Keratinocyte (primary cell): Measurements from ENCODE around the gene CCDC32. TPM values are rescaled to one million over a fixed set of nuclear protein-coding genes. Genes with fewer than 3 reads are reported as not detected.
A peak's percentile ranks its signal among the peaks of the same experiment; 100 is the strongest.

Experiments
- DNase-seq: peaks from one replicate; pipeline ENCODE4 v3.0.0-alpha.2; 2011; ENCODE audit warnings: low read depth, missing footprints, low spot score
- FAIRE-seq: peaks from 2 replicates; lab custom pipeline; 2011; peaks lifted over from hg19 to GRCh38; lab: Jason Lieb, UNC
- H2AFZ ChIP-seq: 2 replicates; pipeline ENCODE4 v1.6.0; 2012; ENCODE audit warnings: low read length, control low read depth, inconsistent platforms; ENCODE audit not compliant: control insufficient read depth
- H3K27ac ChIP-seq: 2 replicates; pipeline ENCODE4 v1.5.1; 2011; ENCODE audit warnings: low read length; ENCODE audit not compliant: control insufficient read depth, insufficient read depth
- H3K27me3 ChIP-seq: 3 replicates; pipeline ENCODE4 v1.6.0; 2011; ENCODE audit warnings: low read length; ENCODE audit not compliant: control insufficient read depth, insufficient read depth; ENCODE audit errors: extremely low read depth
- H3K36me3 ChIP-seq, 2 experiments: 2 replicates in 1 of 2; 3 replicates in 1 of 2; pipeline ENCODE4 v1.5.1; 2011; ENCODE audit warnings: low read length in 2 of 2, mild to moderate bottlenecking in 1 of 2; ENCODE audit not compliant: control insufficient read depth in 2 of 2, insufficient read depth in 2 of 2; ENCODE audit errors: extremely low read depth in 1 of 2
- H3K4me1 ChIP-seq: 3 replicates; pipeline ENCODE4 v1.5.1; 2011; ENCODE audit warnings: low read length; ENCODE audit not compliant: control insufficient read depth, insufficient read depth; ENCODE audit errors: extremely low read depth
- H3K4me2 ChIP-seq: 3 replicates; pipeline ENCODE4 v1.6.0; 2011; ENCODE audit warnings: low read depth, low read length; ENCODE audit not compliant: control insufficient read depth, insufficient read depth; ENCODE audit errors: extremely low read depth
- H3K4me3 ChIP-seq, 3 experiments: fragments of 200-600 bp in 1 of 3; sonication (generic) in 1 of 3; 2 replicates in 2 of 3; 3 replicates in 1 of 3; pipeline ENCODE4 v1.5.1; 2011 to 2016; ENCODE audit warnings: low read length in 3 of 3, mild to moderate bottlenecking in 3 of 3, control low read depth in 2 of 3, inconsistent platforms in 1 of 3, low read depth in 1 of 3, mixed read lengths in 1 of 3, mixed run types in 1 of 3, moderate library complexity in 1 of 3; ENCODE audit not compliant: control insufficient read depth in 2 of 3, insufficient read depth in 2 of 3; ENCODE audit errors: extremely low read depth in 1 of 3
- H3K79me2 ChIP-seq: 2 replicates; pipeline ENCODE4 v1.6.0; 2012; ENCODE audit warnings: low read length; ENCODE audit not compliant: control insufficient read depth, insufficient read depth
- H3K9ac ChIP-seq: 3 replicates; pipeline ENCODE4 v1.6.0; 2011; ENCODE audit warnings: low read length; ENCODE audit not compliant: control insufficient read depth, insufficient read depth; ENCODE audit errors: extremely low read depth
- H3K9me1 ChIP-seq: 3 replicates; pipeline ENCODE4 v1.6.0; 2011; ENCODE audit warnings: low read length; ENCODE audit not compliant: control insufficient read depth, insufficient read depth; ENCODE audit errors: extremely low read depth
- H3K9me3 ChIP-seq: 2 replicates; pipeline ENCODE4 v1.5.1; 2012; ENCODE audit warnings: low read depth, low read length; ENCODE audit not compliant: control insufficient read depth
- H4K20me1 ChIP-seq: 3 replicates; pipeline ENCODE4 v1.6.0; 2011; ENCODE audit warnings: low read length; ENCODE audit not compliant: control insufficient read depth, insufficient read depth; ENCODE audit errors: extremely low read depth
- EZH2 ChIP-seq: IDR thresholded peaks from one replicate; pipeline ENCODE4 v1.6.1; 2012; ENCODE audit warnings: inconsistent platforms, mild to moderate bottlenecking, low read length, moderate library complexity
- dilution Hi-C: fragments of 300-500 bp; cut with MboI; formaldehyde crosslinking; loops from one replicate; pipeline ENCODE4 v1.7.0; 2020; ENCODE audit warnings: low sequenced_read_pairs; ENCODE audit not compliant: extremely low pct_ligation_motif_present
- polyA plus RNA-seq, 5 experiments: library from polyadenylated mRNA; depleted of rRNA in 3 of 5; stranded (reverse) in 3 of 5; stranded (forward) in 1 of 5; unstranded in 1 of 5; fragments of >200 nt; gene quantifications; 1 replicate in 1 of 5; 2 replicates in 3 of 5; 3 replicates in 1 of 5; pipeline versions ENCODE4 v1.2.1 to v1.2.3, GENCODE V29; 2011 to 2012; ENCODE audit warnings: missing spikeins in 2 of 5, low read depth in 1 of 5, low replicate concordance in 1 of 5
- TF ChIP-seq, protein P1 (sequence below), 3 experiments: IDR thresholded peaks in 1 of 3; conservative IDR thresholded peaks in 1 of 3; optimal IDR thresholded peaks in 1 of 3; 2 replicates in 2 of 3; 3 replicates in 1 of 3; pipeline versions ENCODE3 to v1.5.1; 2011; ENCODE audit warnings: low read length in 3 of 3, mild to moderate bottlenecking in 3 of 3, moderate library complexity in 2 of 3, control low read depth in 1 of 3, inconsistent platforms in 1 of 3; ENCODE audit not compliant: insufficient read depth in 2 of 3; ENCODE audit errors: extremely low read depth in 1 of 3

The CCDC32 gene
- polyA plus RNA-seq, 1 donor (not counting 4 experiments of a cell fraction or from before 2014, with no cell fraction given), result 18.0 TPM

DNA sequence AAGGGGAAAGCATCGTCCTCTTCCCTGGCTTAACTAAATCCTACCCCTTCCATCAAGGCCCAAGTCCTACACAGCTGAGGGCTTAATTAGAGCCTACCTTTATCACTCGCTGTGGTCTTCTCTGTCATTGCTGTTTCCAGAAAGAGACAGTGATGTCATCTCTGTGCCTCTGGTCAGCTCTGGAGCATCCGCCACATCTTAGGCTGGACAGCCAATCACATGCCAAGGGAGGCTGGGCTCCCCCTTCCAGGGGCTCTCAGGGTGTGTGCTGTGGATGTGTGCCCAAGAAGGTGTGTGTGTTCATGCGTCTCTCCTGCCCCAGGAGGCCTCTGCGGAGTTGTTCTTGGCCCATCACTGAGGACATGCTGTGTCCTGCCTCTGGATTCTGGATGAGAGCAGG, 51.2 kb downstream of the CCDC32 start:
- no peaks in the 10 kb centered on the region for H3K9me1 ChIP-seq
- dilution Hi-C loops, result no loop called here
- no peak overlapping the region for H3K27ac ChIP-seq
- H3K79me2 ChIP-seq, result no peaks in the 10 kb centered on the region
- H3K9ac ChIP-seq, result no peak overlapping the region
- no peak overlapping the region for H2AFZ ChIP-seq
- no peak for DNase-seq
- H3K4me3 ChIP-seq, result no peak overlapping the region
- no peak for FAIRE-seq
- peaks cover 23% of the 10 kb centered on the region for H3K4me1 ChIP-seq
- peaks cover 17% of the 10 kb centered on the region for H3K27me3 ChIP-seq
- no peak overlapping the region for H3K4me2 ChIP-seq
- TF ChIP-seq, protein P1, sequence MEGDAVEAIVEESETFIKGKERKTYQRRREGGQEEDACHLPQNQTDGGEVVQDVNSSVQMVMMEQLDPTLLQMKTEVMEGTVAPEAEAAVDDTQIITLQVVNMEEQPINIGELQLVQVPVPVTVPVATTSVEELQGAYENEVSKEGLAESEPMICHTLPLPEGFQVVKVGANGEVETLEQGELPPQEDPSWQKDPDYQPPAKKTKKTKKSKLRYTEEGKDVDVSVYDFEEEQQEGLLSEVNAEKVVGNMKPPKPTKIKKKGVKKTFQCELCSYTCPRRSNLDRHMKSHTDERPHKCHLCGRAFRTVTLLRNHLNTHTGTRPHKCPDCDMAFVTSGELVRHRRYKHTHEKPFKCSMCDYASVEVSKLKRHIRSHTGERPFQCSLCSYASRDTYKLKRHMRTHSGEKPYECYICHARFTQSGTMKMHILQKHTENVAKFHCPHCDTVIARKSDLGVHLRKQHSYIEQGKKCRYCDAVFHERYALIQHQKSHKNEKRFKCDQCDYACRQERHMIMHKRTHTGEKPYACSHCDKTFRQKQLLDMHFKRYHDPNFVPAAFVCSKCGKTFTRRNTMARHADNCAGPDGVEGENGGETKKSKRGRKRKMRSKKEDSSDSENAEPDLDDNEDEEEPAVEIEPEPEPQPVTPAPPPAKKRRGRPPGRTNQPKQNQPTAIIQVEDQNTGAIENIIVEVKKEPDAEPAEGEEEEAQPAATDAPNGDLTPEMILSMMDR (optimal IDR thresholded peaks at IDR 0.05 in 1 of 3, IDR thresholded peaks at IDR 0.05 in 1 of 3, conservative IDR thresholded peaks at IDR 0.05 in 1 of 3; ENCODE audit: extremely low read depth in 1 of 3, insufficient read depth in 2 of 3, low read length in 3 of 3), result no peak
- TF ChIP-seq EZH2, result no peak
- H3K9me3 ChIP-seq, result no peaks in the 10 kb centered on the region
- H3K36me3 ChIP-seq, result no peaks in the 10 kb centered on the region
- no peaks in the 10 kb centered on the region for H4K20me1 ChIP-seq

DNA sequence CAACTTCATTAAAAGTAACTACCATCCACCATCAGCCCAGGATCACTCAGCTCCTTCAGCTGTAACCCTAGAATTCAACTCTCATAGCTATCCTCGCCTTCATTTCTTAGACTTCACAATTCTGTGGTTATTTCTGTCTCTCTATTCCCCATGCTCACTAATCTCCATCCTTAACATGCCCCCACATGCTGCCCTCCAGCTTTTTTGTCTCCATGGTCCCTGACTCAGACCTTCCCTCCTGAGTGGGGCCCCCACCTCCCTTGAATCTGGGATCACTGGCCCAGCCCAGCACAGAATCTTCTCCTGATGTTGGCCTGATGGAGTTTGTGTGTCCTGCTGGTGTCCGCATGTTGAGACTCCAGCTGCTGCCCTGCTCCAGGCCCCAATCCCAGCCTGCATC, 52.4 kb downstream of the CCDC32 start:
- H3K9me3 ChIP-seq, result no peaks in the 10 kb centered on the region
- H3K27me3 ChIP-seq, result peaks cover 17% of the 10 kb centered on the region
- peaks cover 23% of the 10 kb centered on the region for H3K4me1 ChIP-seq
- no peak overlapping the region for H3K4me3 ChIP-seq
- H2AFZ ChIP-seq, result no peak overlapping the region
- no peak for DNase-seq
- TF ChIP-seq, protein P1 (optimal IDR thresholded peaks at IDR 0.05 in 1 of 3, IDR thresholded peaks at IDR 0.05 in 1 of 3, conservative IDR thresholded peaks at IDR 0.05 in 1 of 3; ENCODE audit: extremely low read depth in 1 of 3, insufficient read depth in 2 of 3, low read length in 3 of 3), result no peak
- no peak for TF ChIP-seq EZH2
- FAIRE-seq, result no peak
- no peaks in the 10 kb centered on the region for H3K9me1 ChIP-seq
- dilution Hi-C loops, result no loop called here
- peak overlapping the region; percentile 85 for H3K4me2 ChIP-seq
- no peak overlapping the region for H3K27ac ChIP-seq
- H4K20me1 ChIP-seq, result no peaks in the 10 kb centered on the region
- no peaks in the 10 kb centered on the region for H3K79me2 ChIP-seq
- H3K36me3 ChIP-seq, result no peaks in the 10 kb centered on the region
- no peak overlapping the region for H3K9ac ChIP-seq
